ENCODE data around the gene RCE1.

DNA sequence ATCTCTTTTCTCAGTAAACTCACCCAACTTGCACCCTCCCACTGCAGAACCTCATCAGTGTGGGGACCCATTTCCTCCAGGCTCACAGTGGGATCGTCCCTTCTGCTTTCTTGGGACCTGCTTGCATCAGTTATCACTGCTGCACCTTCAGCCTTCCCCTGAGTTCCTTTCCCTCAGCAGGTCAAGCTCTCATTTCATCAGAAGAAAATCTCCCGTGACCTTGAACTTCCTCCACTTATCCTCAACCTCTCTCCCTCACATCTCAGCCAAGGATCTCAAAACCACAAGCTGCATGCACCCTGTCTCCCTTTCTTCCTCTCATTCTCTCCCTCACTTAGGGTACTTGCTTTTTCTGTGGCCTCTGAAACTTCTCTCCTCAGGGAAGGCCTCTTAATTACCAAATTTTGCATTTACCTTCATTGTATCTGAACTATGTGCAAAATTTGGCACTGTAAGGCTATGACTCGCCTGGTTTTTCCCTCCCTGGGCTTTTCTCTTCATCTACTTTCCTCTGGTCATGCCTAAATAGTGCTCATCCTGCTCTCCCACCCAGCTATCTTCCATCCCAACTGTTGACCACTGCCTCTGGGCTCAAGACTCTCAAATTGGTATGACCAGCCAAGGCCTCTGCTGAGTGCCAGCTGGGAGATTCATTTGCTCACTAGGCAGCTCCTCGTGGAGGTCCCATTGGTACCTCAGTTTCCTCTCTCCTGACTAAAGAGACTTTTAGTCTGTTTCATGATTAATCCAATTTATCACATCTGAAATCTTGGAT lies 2.7 kb upstream of the RCE1 start:
- no peak; the same call in 1 of the 2 replicates for TF ChIP-seq POLR2AphosphoS5 (IDR thresholded peaks at IDR 0.05; ENCODE audit: low read depth, low read length)
- no peak; the same call in 1 of the 2 replicates for TF ChIP-seq POLR2A (IDR thresholded peaks at IDR 0.05; ENCODE audit: low read depth, low read length)

Measured in GM12892 (cell line).